AG08395 (cell line): ENCODE data around the gene PYGO2.

ENCODE experiments used
- DNase-seq: peaks from one replicate; pipeline ENCODE4 v3.0.0; 2012; ENCODE audit warnings: mixed read lengths, low spot score

Gene PYGO2

DNA sequence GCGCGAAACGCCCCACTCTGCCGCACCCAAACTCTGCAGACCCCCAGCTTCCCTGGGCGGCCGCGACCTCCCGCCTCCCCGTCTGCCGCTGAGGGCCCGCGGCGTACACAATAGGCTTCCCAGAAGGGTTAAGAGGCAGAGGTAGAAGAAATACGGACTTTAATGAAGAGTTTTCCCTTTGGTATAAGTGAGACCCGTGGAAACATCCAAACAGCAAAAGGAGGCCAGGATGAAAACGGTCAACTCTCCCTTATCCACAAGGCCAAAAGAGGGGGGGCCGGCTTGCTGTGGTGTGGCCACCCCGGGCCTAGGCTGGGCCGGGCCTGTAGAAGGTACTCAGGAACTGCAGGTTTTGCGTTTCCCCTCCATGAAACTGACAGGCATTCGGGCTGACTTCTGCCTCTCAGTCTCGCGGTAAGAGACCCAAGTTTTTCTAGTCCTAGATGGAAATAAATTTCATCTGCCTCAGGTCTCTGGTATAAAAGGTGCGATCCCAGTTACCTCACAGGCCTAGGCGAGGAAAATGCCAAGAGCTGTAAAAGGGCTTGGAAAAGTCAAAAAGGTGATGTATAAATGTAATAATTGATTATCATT, 671 bp upstream of the PYGO2 start:
- no peak for DNase-seq

DNA sequence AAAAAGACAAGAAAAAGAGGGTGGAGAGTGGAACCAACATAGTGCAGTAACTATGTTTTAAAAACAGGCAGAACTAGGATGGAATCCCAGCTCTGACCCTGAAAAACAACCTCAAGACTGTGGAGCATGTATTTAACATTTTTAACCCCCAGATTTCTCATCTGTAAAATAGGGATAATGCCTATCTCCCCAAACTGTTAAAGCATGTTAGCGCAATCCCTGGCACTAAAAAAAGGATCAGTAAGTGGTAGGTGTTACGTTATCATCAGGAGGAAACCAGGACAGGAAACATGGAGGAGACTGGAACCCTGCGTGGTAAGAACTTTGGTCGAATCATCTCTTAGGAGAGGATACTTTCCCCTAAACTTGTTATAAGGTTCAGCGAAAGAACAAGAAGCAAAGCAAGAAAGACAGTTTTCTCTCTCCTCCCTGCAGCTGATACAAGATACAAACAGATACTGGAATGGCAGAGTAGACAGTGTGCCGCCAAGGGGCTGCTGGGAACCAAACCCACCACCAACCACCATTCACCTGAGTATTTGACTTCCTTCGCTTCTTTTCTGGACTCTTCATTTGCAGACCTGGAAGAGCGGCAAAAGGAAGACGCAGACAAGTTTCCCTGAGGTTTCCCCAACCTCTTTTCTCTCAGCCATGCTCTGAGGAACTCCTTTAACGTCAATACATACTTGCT, 991 bp downstream of the PYGO2 start:
- DNase-seq: no peak

DNA sequence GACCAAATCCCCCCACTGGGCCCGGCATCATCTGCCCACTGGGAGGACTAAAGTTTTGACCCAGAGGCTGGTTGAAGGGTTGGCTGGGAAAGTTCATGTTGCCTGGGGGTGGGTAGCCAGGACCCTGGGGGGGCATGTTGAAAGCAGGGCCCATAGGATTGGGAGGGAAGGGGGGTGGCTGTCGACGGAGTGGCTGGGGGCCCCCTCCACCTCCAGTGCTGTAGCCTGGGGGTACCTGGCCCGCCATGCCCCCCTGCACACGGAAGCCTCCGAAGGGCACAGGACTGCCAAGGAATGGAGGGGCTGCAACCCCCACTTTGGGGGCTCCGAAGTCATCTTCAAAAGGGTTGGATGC, 2.2 kb downstream of the PYGO2 start:
- DNase-seq: no peak

DNA sequence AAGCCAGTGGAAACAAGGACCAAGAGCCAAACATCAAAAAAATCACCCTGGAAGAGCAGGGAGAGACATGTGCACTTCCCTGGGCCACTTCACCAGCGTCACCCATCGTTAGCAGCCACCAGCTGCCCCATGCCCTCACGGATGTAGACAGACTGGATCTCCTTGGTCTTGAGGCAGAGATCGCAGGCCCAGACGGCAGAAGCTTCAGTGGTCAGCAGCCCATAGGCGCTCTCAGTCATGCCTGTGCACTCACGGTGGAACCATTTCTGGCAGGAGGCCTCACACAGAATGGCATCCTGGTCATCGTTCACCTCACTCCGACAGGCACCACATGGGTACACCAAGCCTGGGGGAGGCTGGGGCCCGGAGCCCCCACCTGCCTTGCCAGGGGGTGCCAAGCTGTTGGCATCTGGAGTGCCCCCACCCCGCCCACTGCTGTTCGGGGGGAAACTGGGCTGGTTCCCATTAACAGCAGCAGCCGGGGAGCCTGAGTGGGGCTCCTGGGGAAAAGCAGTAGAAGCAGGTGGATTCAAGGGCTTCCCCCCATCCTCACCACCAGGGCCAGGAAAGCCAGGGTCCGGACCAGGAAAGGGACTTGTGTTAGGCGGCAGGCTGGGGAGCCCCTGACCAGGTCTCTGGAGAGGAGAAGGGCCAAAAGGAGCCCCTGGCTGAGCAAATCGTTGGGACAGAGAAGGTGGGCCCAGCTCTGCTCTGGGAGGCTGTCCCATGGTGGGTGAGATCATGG, 2.7 kb downstream of the PYGO2 start:
- DNase-seq: no peak

DNA sequence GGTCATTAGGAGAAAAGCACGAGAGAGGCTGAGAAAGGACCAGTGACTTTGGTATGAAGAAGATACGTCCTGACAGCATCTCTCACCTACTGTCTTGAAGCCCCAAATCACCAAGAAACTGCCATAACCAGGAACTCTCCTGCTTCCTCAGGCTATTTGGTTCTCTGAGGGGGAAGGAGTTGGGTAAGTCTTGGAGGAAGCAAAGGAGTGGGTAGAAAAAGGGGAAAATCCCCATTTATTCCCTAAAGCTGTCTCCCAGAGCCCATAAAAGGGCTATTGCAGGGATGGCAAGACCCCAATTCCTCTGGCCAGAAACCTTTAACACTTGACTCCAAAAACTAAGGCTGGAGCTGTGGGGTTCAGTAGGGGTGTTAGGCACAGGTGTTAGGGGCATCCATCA, 3.5 kb downstream of the PYGO2 start:
- no peak for DNase-seq

DNA sequence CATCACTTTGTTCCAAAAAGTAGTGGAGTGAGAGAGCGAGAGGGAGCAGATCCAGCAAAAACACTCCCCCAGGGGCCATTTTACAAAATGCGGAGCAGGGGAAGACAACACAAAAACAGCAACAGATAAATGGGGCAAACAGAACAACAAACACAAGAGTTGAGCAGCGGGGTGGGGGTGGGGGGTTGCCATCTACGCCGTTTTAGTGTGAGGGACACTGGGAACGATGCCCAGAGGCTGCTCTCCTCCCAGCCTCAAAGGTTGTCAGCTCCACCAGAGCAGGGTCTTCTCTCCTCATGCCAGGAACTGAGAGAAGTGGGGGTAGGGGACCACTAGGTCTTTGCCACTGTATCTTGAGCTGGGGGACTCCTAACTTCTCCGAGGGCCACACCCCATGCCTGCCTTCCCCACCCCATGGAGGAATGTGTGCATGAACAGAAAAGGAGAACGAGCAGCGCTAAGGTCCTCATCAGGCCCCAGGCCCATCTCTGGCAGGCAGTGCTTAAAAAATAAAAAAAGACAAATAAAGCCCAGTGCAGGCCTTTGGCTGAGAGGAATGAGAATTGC, 4.4 kb downstream of the PYGO2 start:
- no peak for DNase-seq

DNA sequence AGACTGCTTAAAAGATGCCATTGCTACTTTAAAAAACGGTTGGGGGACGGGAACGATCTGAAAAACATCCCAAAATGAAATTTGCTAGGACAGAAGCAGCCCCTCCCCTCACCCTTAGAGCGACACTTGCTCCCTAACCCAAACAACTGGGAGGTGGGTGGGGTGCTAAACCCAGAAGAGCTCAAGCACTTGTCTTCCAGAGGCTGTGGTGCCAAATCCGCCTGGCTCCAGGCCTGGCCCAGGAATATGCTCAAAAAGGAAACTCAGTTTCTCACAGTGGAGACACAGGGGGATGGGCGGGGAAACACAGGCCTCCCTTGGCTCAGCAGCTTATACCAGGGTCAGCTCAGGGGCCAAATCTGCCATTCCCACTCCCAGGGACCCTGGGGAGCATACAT, 5.0 kb downstream of the PYGO2 start:
- DNase-seq: no peak

DNA sequence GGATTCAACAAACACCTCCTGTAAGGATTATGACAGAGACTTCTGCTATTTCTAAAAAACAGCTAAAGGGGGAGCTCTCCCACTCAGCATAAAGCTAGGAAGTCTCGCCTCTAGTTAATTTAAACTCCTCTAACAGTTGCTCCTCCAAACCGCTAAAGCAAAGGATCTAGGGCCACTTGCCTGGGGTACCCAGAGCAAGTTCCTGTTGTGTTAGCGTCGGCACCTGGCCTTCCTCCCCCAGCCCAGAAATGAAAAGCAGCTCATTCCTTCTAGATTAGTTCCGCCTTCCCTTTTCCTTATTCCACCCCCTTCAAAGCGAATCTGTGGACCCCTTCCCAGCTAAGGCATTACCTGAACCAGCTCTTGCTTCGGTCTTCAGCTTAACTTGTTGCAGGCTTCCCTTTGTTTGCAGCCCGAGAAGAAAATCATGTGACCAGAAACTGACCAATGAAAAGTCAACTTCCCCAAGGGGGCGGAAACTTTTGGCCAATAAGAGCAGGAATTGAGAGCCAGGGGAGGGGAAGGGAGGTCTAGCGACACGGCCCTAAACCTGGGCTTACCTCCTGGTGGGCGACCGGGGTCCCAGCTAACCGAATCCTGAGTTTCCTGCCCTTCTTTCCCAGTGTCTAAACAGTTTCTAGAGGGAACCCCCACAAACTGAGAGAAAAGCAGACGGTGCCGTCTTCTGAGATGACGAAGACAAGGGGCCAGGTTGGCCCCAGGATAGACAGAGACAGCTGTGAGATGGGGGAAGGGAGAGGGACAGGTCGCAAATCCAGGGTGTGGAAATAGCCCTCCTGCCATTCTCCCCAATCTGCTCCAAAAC, 5.7 kb downstream of the PYGO2 start, which contains the start of gene PBXIP1:
TSS of gene PBXIP1 (minus strand) at position 382 of the 826 bp plus-strand sequence. CDS start 2,378 bp downstream, outside the sequence.
- peak; percentile 98 for DNase-seq

DNA sequence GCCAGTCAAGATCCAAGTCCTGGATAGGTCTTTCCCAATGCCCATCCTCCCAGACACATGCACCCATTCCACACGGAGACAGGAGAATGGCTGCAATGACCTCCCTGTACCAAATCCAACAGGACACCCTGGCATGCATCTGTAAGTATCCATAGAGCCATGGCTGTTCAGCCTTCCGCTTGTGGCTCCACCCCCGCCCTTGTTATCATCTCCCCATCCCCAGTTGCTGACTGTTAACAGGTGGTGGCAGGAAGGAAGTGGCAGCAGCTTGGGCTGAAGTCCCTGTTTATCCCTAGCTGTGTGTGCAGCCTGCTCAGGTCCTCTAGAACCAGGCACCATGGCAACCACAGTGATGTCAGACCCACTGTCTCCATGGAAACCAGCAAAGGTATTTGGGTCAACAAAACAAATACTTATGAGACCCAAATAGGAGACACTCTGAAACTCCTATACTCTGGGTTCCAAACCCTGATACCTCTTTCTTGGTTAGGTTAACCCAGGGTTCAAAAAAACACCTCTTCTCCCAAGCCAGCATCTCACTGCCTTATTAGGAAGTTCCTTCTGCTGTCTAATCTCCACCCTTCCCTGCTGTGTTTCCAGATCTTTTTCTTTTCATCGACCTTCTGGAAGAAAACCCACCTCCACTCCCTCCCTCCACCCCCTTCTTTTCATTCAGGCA, 6.4 kb downstream of the PYGO2 start:
- peak; percentile 67 for DNase-seq

DNA sequence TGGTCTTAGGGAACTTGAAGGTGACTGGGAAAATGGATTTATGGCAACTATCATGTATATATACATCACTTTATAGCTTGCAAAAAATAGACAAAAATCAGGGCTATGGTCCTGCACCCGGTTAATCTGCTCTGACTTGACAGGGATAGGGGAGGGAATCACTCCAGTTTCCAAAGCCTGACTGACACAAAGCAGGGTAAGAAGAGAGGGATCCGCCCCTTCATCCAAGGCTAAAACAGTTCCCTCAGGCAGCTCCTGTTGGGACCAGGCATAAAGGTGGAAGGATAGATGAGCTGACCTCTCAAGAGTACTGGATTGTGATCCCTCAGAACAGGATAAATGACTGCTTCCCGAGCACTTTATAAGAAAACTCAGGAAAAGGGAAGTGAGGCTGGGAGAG, 7.0 kb downstream of the PYGO2 start:
- no peak for DNase-seq

DNA sequence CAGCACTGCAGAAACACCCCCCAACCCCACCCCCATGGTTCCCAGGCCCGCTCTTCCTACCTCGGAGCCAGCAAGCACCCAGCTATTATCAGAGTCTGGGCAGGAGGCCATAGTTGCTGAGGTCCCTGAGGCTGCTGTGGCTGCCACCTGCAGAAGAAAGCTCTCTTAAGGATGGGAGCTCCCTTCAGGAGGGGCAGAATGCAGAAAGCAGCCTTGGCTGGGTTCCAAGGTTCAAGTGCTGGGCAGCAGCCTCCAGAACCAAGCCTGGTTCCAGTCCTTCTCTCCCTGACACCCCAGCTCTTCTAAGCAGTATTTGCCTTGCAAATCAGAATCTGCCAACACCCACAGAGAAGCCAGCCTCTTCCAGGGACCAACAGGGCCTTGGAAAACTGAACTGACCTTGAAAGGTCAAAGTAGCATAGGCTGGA, 8.0 kb downstream of the PYGO2 start:
- no peak for DNase-seq

DNA sequence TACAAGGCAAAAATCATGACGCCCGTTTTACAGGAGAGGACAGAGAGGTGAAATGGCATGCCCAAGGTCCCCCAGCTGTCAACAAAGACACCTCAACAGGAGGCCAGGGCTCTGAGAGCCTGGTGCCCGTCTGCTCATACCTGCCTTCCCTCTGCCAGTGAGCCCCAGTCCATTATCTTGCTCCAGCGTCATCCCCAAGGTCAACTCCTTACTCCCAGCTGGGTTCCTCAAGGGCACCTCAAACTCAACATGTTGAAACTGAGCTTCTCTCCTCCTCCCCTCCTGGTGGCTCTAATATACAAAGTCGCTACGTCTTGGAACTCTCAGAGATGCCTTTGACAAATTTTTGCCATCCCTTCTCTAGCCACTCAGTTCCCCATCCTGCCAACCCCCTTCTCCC, 8.9 kb downstream of the PYGO2 start:
- no peak for DNase-seq

DNA sequence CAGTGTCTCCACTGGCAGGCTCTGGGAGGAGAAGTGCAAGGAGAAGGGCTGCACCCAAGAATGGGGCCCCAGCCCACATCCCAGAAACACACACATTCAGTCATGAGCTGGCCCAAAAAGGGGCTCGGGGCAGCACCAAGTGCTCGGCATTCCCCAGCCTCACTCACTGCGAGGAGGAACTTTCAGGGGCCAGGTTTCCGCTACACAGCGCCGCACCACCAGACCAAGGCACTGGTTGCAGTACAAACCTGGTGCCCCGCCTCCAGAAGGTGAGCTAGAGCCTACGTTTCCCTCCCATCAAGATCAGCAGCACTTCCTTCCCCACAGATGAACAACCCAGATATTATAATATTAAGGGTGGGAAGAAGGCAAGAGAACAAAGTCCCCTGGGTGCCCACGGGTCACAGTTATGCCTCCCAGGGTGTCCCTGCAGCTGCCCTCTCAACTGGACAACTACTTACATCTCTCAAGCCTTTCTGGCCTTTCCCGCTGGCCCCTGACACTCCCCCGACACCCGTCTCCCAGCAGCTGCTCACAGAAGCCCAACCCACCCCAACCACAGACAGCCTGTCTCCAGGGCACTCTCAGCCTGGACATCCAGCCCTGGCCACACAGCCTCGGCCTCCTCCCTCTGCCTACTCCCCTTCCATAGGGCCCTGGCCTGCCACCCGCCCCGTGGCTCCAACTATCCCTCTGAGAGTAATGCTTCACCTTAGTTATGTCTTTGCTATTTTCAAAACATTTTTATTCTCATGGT, 9.5 kb downstream of the PYGO2 start:
- no peak for DNase-seq

DNA sequence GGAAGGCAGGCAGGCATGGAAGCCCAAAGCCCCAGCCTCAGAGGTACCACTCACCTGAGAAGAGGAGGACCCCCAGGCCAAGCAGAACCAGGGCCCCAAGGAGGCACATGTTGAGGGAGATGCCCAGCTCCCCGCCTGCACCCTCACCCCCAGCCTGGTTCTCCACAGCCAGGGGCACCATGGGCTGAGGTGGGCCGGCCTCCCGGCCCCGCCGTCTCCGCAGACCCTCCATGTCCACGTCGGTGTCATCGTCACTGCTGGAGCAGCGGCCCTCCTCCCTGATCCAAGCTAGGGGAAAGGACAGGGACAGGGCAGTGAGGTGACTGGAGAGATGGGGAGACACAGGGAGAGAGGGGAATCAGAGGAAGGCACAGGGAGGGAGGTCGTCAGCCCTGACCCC, 13.5 kb downstream of the PYGO2 start:
- DNase-seq: no peak

DNA sequence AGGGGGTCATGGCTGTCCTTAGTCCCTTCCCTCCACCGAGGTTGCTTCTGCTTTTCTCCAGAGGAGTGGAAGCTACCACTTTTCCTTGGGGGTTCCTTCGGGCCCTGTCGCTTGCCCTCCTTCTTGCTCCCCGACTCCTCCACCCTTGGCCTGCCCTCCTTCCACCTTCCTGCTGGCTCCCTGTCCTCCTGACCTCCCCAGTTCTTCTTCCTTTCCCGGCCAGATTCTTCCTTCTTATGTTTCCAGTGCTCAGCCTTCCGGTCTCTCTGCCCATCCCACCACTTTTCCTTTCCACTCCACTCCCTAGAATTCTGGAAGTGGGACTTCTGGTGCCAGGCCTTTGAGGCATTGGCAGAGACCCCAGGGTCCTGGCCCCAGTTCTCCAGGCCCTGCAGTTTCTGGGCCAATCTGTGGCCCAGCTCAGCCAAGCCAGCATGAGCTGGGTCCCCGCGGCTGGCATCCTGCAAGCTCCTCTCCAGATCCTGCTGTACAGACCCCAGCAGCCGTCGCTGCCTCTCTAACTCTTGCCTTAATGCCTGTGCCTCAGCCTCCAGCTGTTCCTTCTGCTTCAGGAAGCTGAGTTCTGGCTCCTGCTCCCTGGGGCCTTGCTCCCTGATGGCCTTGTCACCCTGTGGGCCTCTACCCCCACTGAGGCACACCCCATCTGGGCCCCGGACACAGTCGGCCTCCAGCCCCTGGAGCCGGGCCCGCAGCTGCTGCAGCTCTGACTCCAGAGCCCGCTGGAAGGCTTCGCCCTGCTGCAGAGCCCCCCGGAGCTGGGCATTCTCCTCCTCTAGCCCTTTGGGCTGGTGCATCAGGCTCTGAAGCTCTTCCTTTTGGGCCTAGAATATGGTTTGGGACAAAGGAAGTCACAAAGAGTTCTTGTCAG, 15.4 kb downstream of the PYGO2 start:
- no peak for DNase-seq

DNA sequence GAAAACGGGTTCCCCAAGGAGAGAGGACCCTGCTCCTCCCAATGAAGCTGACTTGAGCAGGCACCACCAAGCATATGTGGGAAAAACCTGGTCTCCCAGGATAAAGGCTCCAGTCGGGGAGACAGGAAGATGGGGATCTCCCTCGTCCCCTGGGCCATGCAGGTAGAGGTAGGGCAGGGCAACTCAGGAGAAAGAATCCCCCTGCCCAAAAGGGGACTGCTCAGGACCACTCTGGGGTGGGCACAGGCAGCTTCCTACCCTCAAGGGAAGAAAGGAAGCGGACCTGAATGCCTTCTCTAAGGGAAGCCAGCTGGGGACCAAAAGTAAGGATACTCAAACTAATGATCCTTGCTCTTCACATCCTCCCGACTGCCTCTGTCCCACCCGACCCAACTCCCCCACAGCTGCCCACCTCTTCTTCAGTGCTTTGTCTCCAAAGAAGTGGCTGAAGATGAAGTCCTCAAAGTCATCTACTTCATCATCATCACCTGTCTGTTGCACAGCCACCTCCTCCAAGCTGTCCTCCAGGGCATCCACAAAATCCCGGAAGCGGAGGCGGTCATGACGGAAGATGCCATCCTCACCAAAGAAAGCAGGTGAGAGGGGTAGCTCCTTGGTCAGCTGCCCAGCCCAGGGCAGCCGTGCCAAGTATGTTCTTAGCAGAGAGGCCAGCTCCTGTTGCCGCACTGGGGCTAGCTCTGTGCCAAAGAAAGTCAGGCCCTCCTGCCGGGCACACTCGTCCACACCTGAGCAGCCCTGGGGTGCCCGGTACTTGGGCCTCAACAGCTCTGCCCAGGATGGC, 16.2 kb downstream of the PYGO2 start:
- no peak for DNase-seq

DNA sequence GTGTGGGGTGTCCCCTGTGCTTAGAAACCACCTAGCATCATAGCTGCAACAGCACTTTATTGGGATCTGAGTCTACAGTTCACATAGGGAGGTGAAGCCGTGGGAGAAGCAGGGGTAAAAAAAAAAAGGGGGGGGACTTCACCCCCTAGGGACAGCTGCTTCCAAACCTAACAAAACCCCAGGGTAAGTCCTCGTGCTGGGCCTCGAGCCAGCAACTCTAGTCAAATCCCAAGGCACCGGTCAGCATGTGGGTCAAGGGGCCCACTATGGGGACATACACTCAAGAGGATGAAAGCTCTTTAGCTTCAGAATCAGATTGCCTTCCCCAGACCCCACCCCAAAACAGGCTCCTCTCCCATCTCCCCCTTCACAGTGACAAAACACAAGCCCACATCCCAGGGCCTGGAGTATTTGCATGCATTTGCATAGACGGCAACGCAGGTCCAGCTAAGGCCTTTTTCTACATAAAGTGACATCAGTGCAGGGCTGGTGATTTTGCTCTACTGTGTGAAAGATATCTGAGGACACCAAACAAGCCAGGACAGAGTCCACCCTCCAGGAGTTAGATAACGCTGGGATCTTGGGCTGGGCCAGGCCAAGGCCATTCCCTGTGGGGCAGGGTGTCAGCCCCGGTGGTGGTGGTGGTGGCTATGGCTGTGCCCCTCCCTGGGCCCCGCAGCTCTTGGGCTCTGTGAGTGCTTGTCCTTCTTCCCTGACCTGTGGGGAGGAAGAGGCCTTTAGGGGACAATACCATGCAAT, 17.0 kb downstream of the PYGO2 start:
- DNase-seq: no peak
